ENCODE results near the gene HERC3. TPM values are rescaled to one million over a fixed set of nuclear protein-coding genes. Genes with fewer than 3 reads are reported as not detected.
A peak's percentile ranks its signal among the peaks of the same experiment; 100 is the strongest.

HERC3 gene
- polyA plus RNA-seq, 3 donors: 13.9 to 15.7 (median 14.4) TPM

GRCh38 chr4:88646528-88647280 is 54.4 kb downstream of the HERC3 start:
- DNase-seq (ENCODE audit: extremely low read depth in 1 of 11, low read depth in 9 of 11, low spot score in 4 of 11): no peak

- no peak for DNase-seq (ENCODE audit: extremely low read depth in 1 of 11, low read depth in 9 of 11, low spot score in 4 of 11)
Observed at GRCh38 chr4:88649716-88650115, 57.4 kb downstream of the HERC3 start.

- no peak for DNase-seq (ENCODE audit: extremely low read depth in 1 of 11, low read depth in 9 of 11, low spot score in 4 of 11)
Observed at GRCh38 chr4:88653371-88653946, 61.2 kb downstream of the HERC3 start.

- DNase-seq (ENCODE audit: extremely low read depth in 1 of 11, low read depth in 9 of 11, low spot score in 4 of 11): no peak
Observed at GRCh38 chr4:88655226-88655625, 62.9 kb downstream of the HERC3 start.

GRCh38 chr4:88659055-88659889 is 67.0 kb downstream of the HERC3 start:
- DNase-seq (ENCODE audit: extremely low read depth in 1 of 11, low read depth in 9 of 11, low spot score in 4 of 11): peak in 10 of 11 donors; percentile 17 to 63 (median 34)

GRCh38 chr4:88659890-88660208 is 67.6 kb downstream of the HERC3 start:
- DNase-seq (ENCODE audit: extremely low read depth in 1 of 11, low read depth in 9 of 11, low spot score in 4 of 11): no peak

- DNase-seq (ENCODE audit: extremely low read depth in 1 of 11, low read depth in 9 of 11, low spot score in 4 of 11): no peak
Observed at GRCh38 chr4:88660446-88661294, 68.4 kb downstream of the HERC3 start.

- DNase-seq (ENCODE audit: extremely low read depth in 1 of 11, low read depth in 9 of 11, low spot score in 4 of 11): no peak
Observed at GRCh38 chr4:88661739-88662138, 69.5 kb downstream of the HERC3 start.

GRCh38 chr4:88672987-88673386 is 80.7 kb downstream of the HERC3 start:
- peak in 2 of 11 donors; percentile 13 to 25 for DNase-seq (ENCODE audit: extremely low read depth in 1 of 11, low read depth in 9 of 11, low spot score in 4 of 11)

- DNase-seq (ENCODE audit: extremely low read depth in 1 of 11, low read depth in 9 of 11, low spot score in 4 of 11): no peak
Observed at GRCh38 chr4:88673886-88674285, 81.6 kb downstream of the HERC3 start.

GRCh38 chr4:88674565-88674964 is 82.3 kb downstream of the HERC3 start:
- DNase-seq (ENCODE audit: extremely low read depth in 1 of 11, low read depth in 9 of 11, low spot score in 4 of 11): no peak

- no peak for DNase-seq (ENCODE audit: extremely low read depth in 1 of 11, low read depth in 9 of 11, low spot score in 4 of 11)
Observed at GRCh38 chr4:88674979-88675378, 82.7 kb downstream of the HERC3 start.

- DNase-seq (ENCODE audit: extremely low read depth in 1 of 11, low read depth in 9 of 11, low spot score in 4 of 11): no peak
Observed at GRCh38 chr4:88675543-88675942, 83.3 kb downstream of the HERC3 start.

GRCh38 chr4:88681209-88681608 is 88.9 kb downstream of the HERC3 start:
- no peak for DNase-seq (ENCODE audit: extremely low read depth in 1 of 11, low read depth in 9 of 11, low spot score in 4 of 11)

- no peak for DNase-seq (ENCODE audit: extremely low read depth in 1 of 11, low read depth in 9 of 11, low spot score in 4 of 11)
Observed at GRCh38 chr4:88690355-88690754, 98.1 kb downstream of the HERC3 start.

GRCh38 chr4:88693792-88694191 is 101.5 kb downstream of the HERC3 start:
- DNase-seq (ENCODE audit: extremely low read depth in 1 of 11, low read depth in 9 of 11, low spot score in 4 of 11): no peak

- DNase-seq (ENCODE audit: extremely low read depth in 1 of 11, low read depth in 9 of 11, low spot score in 4 of 11): no peak
Observed at GRCh38 chr4:88696630-88697029, 104.3 kb downstream of the HERC3 start.

- DNase-seq (ENCODE audit: extremely low read depth in 1 of 11, low read depth in 9 of 11, low spot score in 4 of 11): peak in 1 of 11 donors; percentile 11
Observed at GRCh38 chr4:88697141-88697540, 104.9 kb downstream of the HERC3 start.
